IPS-18c (cell line): ENCODE data around the gene BIN1.
"Not testable (repeated sequence)": the region's sequence is repeated elsewhere in the genome, so short reads cannot be mapped to it uniquely, and the experiment has no call there.

Experiments
- H3K4me3 ChIP-seq: 2 replicates; pipeline ENCODE4 v1.7.0; 2013; ENCODE audit warnings: low read depth, mild to moderate bottlenecking, low read length, moderate library complexity; ENCODE audit not compliant: insufficient read depth
- H3K9me3 ChIP-seq: one replicate; pipeline ENCODE4 v1.6.1; 2013; ENCODE audit warnings: mild to moderate bottlenecking, low read length, moderate library complexity; ENCODE audit not compliant: control insufficient read depth, insufficient read depth

BIN1 gene

DNA sequence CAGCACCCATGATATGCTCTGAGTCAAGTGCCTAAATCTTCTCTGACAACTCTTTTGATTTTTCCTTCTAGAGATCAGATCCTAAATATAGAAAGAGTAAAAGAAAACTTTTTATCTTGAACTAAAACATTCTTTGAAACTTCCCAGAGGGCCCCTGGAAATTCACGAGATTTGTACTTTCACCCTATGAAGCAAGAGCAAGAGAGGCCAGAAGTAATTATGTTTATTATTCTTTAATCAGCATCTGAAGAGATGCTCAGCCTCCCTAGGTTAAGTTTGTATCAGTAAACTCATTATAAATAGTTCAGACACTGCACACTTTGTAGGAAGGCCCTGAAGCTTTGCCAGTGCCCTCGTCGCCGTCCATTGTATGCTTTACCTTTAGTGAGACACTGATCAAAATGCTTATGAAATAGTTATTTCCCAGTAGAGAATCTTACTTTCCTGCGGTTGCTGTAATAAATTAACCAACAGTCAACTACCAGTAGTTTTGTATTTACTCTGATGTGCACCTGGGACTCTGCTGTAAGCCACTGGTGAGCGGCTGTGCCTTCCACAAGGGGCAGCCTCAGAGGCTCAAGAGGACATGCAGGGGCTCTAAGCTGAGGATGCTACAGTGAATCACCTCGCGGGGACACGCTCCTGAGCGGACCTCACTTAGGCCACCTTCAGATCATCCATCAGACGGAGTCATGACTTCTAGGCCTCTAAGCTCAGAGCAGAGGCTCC, 71.9 kb downstream of the BIN1 start:
- Histone ChIP-seq H3K4me3 (no peak overlapping the region), H3K9me3 (no peaks in the 10 kb centered on the region)

DNA sequence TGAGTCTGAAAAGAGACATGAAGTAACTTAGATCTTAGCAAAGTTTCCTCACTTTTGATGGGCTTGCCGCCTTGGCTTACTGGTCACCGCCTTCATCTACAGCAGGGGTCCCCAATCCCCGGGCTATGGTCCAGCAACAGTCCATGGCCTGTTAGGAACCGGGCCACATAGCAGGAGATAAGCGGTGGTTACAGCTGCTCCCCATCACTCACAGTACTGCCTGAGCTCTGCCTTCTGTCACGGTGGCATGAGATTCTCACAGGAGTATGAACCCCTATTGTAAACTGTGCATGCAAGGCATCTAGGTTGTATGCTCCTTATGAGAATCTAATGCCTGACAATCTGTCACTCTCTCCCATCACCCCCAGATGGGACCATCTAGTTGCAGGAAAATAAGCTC, 72.9 kb downstream of the BIN1 start:
- Histone ChIP-seq H3K4me3 (no peak overlapping the region), H3K9me3 (no peaks in the 10 kb centered on the region)

DNA sequence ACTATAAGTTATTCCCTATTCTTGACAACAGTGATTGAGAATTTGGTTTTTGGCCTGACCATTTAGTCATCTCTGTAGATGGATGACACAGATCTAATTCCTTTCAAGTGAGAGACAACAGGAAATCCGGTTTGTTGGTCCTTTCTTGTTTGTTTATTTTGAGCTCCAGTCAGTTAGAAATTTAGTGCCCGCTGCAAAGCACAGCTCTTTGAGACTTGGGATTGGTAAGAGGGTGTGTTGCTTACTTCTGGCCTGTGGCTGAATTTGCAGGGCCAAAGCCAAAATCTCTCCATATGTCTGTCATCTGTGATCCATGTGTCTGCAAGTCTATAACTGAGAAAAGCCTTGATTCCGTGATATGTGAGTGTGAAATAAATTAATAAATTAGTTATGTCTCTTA, 74.3 kb downstream of the BIN1 start:
- Histone ChIP-seq H3K4me3 (no peak overlapping the region), H3K9me3 (no peaks in the 10 kb centered on the region)

DNA sequence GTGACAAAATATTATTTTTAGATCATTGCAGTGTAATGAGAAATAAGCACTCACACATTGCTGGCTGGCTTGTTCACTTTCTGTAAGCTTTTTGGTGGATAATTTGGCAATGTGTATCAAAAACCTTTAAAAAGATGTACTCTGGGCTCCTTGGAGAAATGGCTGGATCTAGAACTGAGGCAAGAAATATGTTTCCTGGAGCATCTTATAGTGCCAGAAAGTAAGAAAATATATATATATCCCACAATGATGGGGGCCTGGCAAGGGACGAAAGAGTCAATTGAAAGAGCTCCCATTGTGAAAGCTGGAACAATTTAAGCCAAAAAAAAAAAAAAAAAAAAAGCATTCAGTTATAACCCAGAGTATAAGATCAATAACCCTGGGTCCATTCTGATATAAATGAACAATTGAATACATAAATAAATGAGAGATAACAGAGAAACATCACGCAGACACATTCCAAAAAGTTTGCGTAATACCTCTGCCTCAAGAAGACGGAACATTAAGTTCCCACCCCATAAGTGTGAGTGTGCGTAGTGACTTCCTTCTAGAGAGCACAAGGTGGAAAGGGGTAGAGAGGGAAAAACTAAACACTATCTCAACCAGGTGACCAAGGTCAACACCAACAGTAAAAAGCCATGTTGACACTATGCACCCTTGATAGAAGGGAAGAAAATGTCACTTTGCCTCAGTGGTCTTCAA, 77.5 kb downstream of the BIN1 start:
- Histone ChIP-seq H3K9me3 (no peaks in the 10 kb centered on the region), H3K4me3 (no peak overlapping the region)

DNA sequence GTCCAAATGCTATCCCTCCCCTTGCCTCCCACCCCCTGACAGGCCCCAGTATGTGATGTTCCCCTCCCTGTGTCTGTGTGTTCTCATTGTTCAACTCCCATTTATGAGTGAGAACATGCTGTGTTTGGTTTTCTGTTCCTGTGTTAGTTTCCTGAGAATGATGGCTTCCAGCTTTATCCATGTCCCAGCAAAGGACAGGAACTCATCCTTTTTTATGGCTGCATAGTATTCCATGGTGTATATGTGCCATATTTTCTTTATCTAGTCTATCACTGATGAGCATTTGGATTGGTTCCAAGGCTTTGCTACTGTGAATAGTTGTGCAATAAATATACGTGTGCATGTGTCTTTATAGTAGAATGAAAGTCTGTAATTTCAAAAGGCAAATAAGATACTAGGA, 78.2 kb downstream of the BIN1 start:
- H3K4me3 ChIP-seq, H3K9me3 ChIP-seq: not testable (repeated sequence)

DNA sequence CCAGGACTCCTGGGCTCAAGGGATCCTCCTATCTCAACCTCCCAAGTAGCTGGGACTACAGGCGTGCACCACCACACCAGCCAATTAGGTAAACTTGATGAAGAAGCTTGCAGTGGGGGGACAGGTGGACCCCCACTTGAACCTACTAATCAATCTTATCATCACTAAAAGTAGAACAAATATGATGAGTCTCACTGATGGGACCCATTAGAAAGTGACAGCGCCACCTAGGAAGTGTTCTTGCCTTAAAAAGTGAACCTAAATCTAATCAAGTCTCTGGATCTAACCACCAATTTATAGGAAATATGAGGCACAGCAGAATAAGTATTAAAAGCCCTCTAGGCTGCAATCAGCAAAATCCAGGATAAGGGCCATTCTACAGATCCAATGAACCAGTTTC, 79.2 kb downstream of the BIN1 start:
- H3K9me3 ChIP-seq: no peaks in the 10 kb centered on the region

DNA sequence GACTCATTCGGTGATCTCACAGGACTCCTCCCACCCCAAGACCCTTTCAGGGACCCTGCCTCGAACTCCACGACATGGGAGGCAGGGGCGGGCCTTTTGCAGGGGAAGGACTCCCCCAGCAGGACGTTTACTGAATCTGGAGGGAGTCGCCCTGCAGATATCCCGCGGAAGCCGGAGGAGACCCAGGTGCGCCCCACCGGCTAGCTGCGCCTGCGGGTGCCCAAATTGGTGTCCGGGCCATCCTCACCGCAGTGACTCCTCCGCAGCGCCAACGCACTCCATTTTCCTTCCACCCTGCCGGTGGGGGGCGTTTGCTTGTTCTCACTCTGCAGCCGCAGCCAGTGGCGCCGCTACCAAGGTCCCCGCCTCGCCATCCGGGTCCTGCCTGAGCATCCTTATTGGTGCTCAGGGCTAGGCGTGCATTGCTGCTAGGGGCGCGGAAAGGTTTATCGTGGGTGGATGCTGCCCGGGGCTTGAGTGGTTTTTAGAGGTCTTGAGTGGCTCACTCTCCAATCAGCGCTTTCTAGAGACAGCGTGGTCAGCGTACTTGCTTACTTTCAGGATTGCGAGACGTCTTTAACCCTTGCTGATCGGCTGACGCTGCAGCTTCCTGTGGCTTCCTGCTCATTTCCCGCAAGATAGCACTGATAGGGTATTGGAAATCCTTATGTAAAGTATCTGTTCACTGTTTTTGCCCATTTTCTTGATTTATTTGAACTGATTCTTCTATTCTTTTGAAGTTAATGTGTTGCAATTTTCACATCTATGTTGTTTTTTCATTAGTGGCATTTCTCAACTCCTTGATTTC, 81.4 kb downstream of the BIN1 start:
- peak overlapping the region; percentile 71 for H3K4me3 ChIP-seq
- no peaks in the 10 kb centered on the region for H3K9me3 ChIP-seq

More for the DNA sequence above, 79.2 kb downstream of the BIN1 start:
- no peak overlapping the region for H3K4me3 ChIP-seq

DNA sequence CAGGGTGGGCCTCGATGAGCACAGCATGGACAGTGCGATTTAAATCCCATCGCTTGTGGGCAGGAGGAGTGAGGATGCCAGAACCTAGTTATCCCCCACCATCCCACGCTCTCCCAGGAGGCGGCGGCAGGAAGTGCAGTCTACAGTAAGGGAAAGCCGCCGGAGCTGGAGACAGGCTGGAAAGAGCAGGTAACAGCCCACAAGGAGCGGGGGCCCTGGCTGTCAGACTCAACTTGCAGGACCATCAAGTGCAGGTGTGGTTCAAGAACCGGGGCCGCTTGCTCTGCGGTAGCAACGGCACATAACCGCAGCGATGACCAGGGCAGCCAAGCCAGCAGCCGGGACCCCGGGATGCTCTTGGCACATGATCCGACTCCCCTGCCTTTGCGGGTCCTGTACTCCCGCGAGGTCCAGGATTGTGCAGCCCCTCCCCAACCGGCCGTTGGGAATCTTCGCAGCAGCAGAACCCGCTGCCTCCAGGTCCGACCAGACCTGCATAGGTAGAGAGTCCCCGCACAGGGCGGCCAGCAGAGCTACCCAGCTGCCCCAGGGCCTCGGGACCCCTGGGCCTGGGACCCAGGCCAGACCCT, 82.1 kb downstream of the BIN1 start:
- Histone ChIP-seq H3K4me3 (peak overlapping the region; percentile 71), H3K9me3 (no peaks in the 10 kb centered on the region)

DNA sequence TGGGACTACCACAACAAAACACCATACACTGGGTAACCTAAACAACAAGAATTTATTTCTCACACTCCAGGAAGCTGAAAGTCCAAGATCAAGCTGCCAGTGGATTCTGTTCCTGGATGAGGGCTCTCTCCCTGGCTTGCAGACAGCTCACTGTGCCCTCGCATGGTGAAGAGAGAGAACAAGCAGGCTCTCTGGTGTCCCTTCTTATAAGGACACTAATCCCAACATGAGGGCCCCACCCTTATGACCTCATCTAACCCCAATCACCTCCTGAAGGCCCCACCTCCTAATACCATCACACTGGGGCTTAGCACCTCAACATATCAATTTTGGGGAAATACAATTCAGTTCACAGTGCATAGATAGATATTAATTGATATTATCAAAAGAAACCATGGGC, 83.5 kb downstream of the BIN1 start:
- no peak overlapping the region for H3K4me3 ChIP-seq
- no peaks in the 10 kb centered on the region for H3K9me3 ChIP-seq

DNA sequence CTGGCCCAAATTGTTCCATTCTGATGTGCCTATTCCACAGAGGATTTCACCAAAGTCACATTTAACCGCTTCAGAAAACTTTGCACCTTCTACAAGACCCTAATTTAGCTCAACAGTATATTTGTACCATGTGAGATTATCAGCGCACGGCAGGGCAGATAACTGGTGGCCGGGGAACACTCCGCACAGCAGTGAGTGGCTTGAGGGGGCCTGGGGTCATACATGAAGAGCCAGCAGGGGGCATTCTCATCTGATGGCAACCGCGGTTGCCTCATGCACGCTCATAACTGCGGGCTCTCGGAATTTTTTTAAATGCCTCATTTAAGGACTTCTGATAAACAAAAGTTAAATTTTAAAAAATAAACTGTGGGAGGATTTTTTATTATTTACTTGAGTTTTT, 84.1 kb downstream of the BIN1 start:
- Histone ChIP-seq H3K9me3 (no peaks in the 10 kb centered on the region), H3K4me3 (no peak overlapping the region)

DNA sequence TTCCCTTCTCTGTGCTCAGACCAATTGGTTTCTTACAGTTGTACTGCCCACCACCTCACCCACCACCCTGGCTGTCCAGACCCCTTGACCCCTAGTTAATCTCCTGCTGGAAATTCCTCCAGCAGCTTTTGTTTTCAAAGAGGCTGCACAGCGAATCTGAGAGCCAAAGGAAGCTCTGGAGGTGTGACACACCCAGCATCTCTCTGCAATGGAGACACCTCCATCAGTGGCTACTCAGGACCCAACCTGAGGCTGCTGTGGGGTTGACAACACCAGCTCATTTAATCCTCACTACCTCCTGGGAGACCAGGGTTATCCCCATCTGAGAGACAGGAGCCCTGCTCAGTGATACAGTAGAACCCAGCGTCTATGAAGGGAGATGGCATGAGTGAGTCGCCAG, 86.4 kb downstream of the BIN1 start:
- Histone ChIP-seq H3K9me3 (no peaks in the 10 kb centered on the region), H3K4me3 (no peak overlapping the region)

DNA sequence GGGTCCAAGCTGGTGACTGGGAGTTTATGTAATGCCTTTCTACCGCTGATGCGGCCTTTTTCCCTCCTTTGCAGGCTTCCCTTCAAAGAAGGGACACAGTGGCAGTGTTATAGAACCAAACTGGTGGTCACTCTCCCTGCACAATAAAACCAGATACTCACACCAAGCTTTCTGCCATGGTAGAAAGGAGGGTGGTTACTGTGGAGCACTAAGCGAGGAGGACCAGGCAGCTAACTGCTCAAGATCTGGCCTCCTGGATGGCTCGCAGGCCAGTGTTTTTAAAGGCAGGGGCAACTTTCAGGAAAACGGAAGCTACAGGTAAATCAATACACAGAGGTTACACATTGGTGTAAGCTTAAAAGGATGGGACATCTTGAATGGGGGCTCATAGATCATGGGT, 89.4 kb downstream of the BIN1 start:
- Histone ChIP-seq H3K9me3 (no peaks in the 10 kb centered on the region), H3K4me3 (no peak overlapping the region)

DNA sequence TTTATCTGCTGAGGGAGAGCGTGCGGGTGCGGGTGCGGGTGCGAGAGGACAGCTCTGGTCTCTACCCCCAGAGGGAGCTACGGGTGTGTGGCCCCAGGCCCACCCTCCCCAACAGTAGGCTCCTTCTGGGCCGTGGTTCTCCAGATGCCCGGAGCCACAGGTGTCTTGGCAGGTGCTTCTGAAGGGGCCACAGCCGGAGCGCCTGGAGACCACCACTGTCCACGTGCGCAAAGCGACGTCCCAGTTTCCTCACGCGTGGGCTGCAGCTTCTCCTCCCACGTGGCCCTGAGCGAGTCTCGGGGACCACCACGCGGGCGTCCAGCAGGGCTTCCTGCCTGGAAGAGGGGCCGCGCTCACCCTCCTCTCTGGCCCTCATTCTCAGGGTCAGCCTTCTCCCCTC, 90.6 kb downstream of the BIN1 start:
- no peak overlapping the region for H3K4me3 ChIP-seq
- H3K9me3 ChIP-seq: no peaks in the 10 kb centered on the region

DNA sequence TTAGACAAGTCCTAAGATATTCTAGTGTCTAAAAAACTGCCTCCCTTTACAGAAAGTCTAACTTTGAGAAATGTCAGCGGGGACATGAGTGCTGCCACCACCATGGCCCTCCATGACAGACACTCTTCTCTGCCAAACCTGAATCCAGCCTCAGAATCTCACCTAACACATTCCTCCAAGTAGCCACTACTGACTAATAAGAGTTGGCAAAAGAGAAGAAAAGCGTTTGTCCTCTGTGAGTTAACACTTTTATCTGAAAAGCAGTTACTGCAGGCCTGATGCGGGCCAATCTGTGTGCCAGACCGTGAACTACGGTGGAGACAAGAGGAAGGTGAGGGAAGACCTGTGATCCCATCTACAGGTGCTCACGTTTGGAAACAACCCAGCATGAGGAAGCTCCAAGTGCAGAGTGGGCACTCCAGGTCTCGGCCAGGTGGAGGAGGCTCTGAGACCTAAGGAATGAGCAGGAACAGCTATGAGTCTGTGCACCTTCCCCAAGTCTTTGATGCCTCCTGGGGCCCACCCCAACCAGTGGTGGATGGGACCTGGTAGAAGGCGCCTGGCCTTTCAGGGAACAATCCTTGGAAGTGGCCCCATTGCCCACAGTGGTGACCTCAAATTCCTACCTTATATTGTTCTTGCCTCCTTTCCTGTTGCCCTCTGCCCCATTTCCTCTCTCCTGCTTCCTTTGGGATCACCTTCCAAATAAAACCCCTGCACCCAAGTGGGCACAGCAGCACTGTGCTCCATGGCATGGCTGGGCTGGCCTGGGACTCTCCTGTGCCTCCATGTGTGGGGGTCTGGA, 91.6 kb downstream of the BIN1 start:
- Histone ChIP-seq H3K9me3 (no peaks in the 10 kb centered on the region), H3K4me3 (no peak overlapping the region)

DNA sequence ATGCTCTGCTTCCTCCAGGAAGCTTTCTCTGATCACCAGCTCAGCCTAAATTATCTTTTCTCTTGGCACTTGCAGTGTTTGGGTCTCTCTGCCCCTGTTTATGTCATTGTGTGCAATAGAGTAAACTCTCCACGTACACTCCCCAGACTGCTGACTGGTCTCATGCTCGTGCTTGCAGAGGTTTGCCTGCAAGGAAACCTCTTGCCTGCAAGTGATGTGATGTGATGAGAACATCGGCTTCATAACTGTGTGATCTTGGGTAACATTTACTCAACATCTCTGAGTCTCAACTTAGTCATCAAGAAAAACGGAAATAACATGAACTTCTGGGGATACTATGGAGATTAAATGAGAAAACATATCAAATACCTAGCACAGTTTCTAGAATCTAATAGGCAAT, 92.3 kb downstream of the BIN1 start:
- Histone ChIP-seq H3K4me3 (no peak overlapping the region), H3K9me3 (no peaks in the 10 kb centered on the region)

DNA sequence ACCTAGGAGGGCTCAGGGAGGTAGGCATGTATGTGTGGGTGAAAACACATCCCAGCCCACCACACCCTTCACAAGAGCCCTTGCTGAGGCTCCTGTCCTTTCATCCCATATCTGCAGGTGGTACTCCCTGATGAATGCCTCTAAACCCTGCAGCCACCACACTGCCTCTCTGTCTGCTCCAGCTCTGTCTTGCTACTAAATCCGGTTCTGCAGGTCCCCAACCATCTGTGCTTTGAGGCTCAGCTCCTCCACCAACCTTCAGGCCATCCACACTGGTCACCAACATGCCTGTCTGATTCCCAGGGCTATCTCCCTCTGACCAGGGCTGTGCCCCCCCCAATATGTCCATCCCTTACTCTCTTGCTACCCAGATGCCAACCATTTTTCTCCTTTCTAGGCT, 92.7 kb downstream of the BIN1 start:
- Histone ChIP-seq H3K9me3 (no peaks in the 10 kb centered on the region), H3K4me3 (no peak overlapping the region)

DNA sequence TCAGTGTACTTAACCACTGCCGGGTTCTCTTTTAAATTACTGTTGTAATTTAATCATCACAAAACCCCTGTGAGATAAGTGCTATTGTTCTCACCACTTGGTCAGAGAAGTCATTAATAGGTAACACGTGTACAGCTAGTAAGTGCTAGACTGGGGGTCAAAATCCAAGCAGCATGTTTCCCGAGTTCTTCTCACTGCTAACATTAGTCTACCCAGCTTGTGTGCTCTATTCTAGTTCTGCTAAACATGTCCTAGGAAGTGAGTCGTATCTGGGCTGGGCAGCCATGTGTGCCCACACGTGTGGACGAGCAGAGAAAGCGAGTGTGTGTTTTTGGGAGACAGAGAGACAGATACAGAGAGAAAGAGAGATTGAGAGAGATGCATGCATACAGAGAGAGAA, 94.1 kb downstream of the BIN1 start:
- Histone ChIP-seq H3K9me3 (no peaks in the 10 kb centered on the region), H3K4me3 (no peak overlapping the region)
